ENCODE measurements around the gene CDC45.

GRCh38 chr22:19510919-19511341 is 31.2 kb downstream of the CDC45 start:
- TF ChIP-seq CTCF (conservative IDR thresholded peaks at IDR 0.05; ENCODE audit: low read length) = no peak
- TF ChIP-seq EZH2phosphoT487 (IDR thresholded peaks at IDR 0.05; ENCODE audit: borderline replicate concordance, low read depth, low read length) = no peak
